Heart right ventricle (tissue), 16 donors: ENCODE measurements around the gene MXD3. TPM values are rescaled to one million over a fixed set of nuclear protein-coding genes. Genes with fewer than 3 reads are reported as not detected.

Source experiments
- ATAC-seq, 8 donors: fragments of 200-7000 bp; cut with Tn5 transposase; one replicate each; pipeline ENCODE4 v1.9.1; 2020; ENCODE audit warnings: mild to moderate bottlenecking in 8 of 8, moderate library complexity in 8 of 8, moderate number of reproducible peaks in 1 of 8
- DNase-seq, 2 donors: peaks; one replicate each; pipeline ENCODE4 v3.0.0-alpha.2; 2020
- H3K27ac ChIP-seq, 10 donors: fragments of 200-600 bp; sonication (generic) in 2 of 10; one replicate each; pipeline versions ENCODE4 v1.5.0 to v1.8.0; 2020 to 2022; ENCODE audit warnings: mild to moderate bottlenecking in 3 of 10
- H3K27me3 ChIP-seq, 7 donors: fragments of 200-600 bp; one replicate each; pipeline ENCODE4 v1.8.0; 2021 to 2022; ENCODE audit warnings: mild to moderate bottlenecking in 2 of 7
- H3K36me3 ChIP-seq, 9 donors: fragments of 200-600 bp; sonication (generic) in 1 of 9; one replicate each; pipeline versions ENCODE4 v1.5.0 to v1.8.0; 2020 to 2022; ENCODE audit warnings: mild to moderate bottlenecking in 2 of 9
- H3K4me1 ChIP-seq, 9 donors: fragments of 200-600 bp; sonication (generic) in 1 of 9; one replicate each; pipeline versions ENCODE4 v1.5.0 to v1.8.0; 2020 to 2022; ENCODE audit warnings: mild to moderate bottlenecking in 4 of 9
- H3K4me3 ChIP-seq, 10 donors: fragments of 200-600 bp; sonication (generic) in 2 of 10; one replicate each; pipeline versions ENCODE4 v1.5.0 to v1.8.0; 2020 to 2022; ENCODE audit warnings: mild to moderate bottlenecking in 7 of 10, moderate library complexity in 2 of 10
- H3K9me3 ChIP-seq, 11 donors: fragments of 200-600 bp in 10 of 11; sonication (generic) in 2 of 11; one replicate each; pipeline versions ENCODE4 v1.5.0 to v1.8.0; 2013 to 2022; ENCODE audit warnings: mild to moderate bottlenecking in 2 of 11, control low read depth in 1 of 11, moderate library complexity in 1 of 11
- WGBS, 2 donors: extraction: QIAGEN DNeasy Blood & Tissue Kit; methylation state at CpG; one replicate each; pipeline ENCODE4 v1.1.7; 2013; ENCODE audit warnings: inconsistent platforms in 1 of 2; 5-methylcytosine and 5-hydroxymethylcytosine counted together
- intact Hi-C, 10 donors: fragments of 100-400 bp; cut with DNase I; formaldehyde crosslinking; loops; one replicate each; pipeline versions ENCODE4 v1.11.1 to v1.14.2; 2022
- polyA plus RNA-seq, 2 donors: library from polyadenylated mRNA; stranded (reverse); fragments of 200-250 nt; gene quantifications; one replicate each; pipeline ENCODE4 v1.2.3, GENCODE V29; 2013
- total RNA-seq, 10 donors: library from RNA; stranded (reverse); fragmentation: NEBNext Ultra II Directional in 3 of 10; extraction: Animal tissue kit (Norgen Biotek cat#: 25700) in 3 of 10; gene quantifications; one replicate each; pipeline versions ENCODE4 v1.2.1 to v1.2.4, GENCODE V29; 2021 to 2023
- TF ChIP-seq, protein P1 (sequence below), 9 donors: fragments of 200-600 bp; sonication (generic) in 2 of 9; IDR thresholded peaks; one replicate each; pipeline versions ENCODE4 v1.5.0 to v1.8.0; 2021 to 2022; ENCODE audit warnings: antibody characterized with exemption in 9 of 9, mild to moderate bottlenecking in 5 of 9, moderate library complexity in 1 of 9
- donor health status: Arrhythmogenic right ventricular cardiomyopathy.
- donor health status: ischemic (EF 13 %, LVEDD 7.1; RV severe dilation, severe dysfunction).
- donor health status: healthy with polysubstance abuse.
- donor health status: DM: no; HTN: yes; CAD: no.
- donor health status: DM: no; HTN: no; CAD: no.
- donor health status: ischemic (EF 25% LVEDD 6.9; RV normal size, moderate dysfunction).
- donor health status: ischemic (EF 25% LVEDD 5.7; RV mildly dilated, moderate dysfunction).
- donor health status: healthy.
- donor health status: DM: yes; HTN: yes; CAD: no.
- donor health status: Ischemic cardiomyopathy.
- donor health status: ischemic (EF 35%, LVEDD 5.7; RV mildly dilated, moderate dysfunction).
- donor health status: nonischemic (EF 11% LVEDD 7.7; RV severe dilation, severe dysfunction).
- donor health status: DM: yes; HTN: yes; CAD: no.
- donor health status: PGD.
- donor health status: ischemic (EF 29% LVEDD 5.4; RV normal size, mild dysfunction).
- donor health status: nonischemic (EF 23%, LVEDD 6.1; RV moderate dilation, normal function).

Gene MXD3
- total and polyA plus RNA-seq, 12 donors: 1.2 to 7.1 (median 2.6) TPM

DNA sequence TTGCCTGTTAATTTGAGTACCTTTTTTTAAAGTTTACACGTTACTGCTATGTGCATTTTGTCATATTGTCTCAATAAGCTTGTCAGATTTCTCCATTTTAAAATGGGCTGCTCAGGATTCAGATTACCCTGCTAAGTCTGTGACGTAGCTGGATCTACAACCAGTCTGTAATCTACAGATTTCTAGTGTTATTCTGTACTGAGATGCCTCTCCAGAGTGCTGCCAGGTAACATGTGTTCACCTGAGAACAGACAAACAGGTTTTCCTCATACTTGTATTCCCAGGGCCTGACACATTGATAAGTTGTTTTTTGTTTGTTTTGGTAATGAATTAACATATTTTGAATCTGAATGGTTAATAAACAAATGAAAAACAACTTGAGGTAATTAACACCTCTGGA lies 23.5 kb downstream of the MXD3 start:
- no peaks in the 10 kb centered on the region for H3K27me3 ChIP-seq
- intact Hi-C loops: no loop called here
- H3K27ac ChIP-seq: no peak overlapping the region
- no peak for ATAC-seq
- H3K4me3 ChIP-seq: no peak overlapping the region
- no peaks in the 10 kb centered on the region for H3K4me1 ChIP-seq
- peaks cover 0 to 100% (median 62%) of the 10 kb centered on the region in 9 donors for H3K36me3 ChIP-seq
- H3K9me3 ChIP-seq: no peaks in the 10 kb centered on the region
- WGBS, 2 donors: 93 to 95% methylated on average over 2 of the region's 2 CpGs
- DNase-seq: no peak
- TF ChIP-seq, protein P1, sequence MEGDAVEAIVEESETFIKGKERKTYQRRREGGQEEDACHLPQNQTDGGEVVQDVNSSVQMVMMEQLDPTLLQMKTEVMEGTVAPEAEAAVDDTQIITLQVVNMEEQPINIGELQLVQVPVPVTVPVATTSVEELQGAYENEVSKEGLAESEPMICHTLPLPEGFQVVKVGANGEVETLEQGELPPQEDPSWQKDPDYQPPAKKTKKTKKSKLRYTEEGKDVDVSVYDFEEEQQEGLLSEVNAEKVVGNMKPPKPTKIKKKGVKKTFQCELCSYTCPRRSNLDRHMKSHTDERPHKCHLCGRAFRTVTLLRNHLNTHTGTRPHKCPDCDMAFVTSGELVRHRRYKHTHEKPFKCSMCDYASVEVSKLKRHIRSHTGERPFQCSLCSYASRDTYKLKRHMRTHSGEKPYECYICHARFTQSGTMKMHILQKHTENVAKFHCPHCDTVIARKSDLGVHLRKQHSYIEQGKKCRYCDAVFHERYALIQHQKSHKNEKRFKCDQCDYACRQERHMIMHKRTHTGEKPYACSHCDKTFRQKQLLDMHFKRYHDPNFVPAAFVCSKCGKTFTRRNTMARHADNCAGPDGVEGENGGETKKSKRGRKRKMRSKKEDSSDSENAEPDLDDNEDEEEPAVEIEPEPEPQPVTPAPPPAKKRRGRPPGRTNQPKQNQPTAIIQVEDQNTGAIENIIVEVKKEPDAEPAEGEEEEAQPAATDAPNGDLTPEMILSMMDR (IDR thresholded peaks at IDR 0.05): no peak

DNA sequence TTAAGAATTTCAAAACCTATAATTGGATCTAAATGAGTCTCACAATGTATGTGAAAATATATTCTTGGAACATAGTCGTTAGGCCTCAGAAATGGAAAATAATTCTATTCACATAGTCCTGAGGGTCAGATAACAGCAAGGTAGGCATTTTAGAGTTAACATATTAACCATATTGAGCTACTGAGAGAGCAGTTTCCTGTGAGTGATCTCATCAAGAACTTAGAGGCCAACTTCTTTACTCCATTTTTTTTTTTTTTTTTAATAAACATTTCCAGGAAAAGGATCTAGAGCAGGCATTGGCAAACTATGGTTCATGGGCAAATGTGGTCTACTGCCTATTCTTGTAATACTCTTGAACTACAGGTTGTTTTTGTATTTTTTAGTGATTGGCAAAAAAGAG lies 34.8 kb downstream of the MXD3 start:
- Histone ChIP-seq H3K36me3 (peaks cover 0 to 100% (median 38%) of the 10 kb centered on the region in 9 donors), H3K9me3 (no peaks in the 10 kb centered on the region), H3K4me1 (peaks cover 0 to 6% (median 0%) of the 10 kb centered on the region in 9 donors), H3K27ac (peak overlapping the region in 3 of 10 donors; percentile 5 to 28 (median 21)), H3K27me3 (no peaks in the 10 kb centered on the region), H3K4me3 (no peak overlapping the region)
- ATAC-seq (no peak), DNase-seq (no peak)
- TF ChIP-seq, protein P1 (IDR thresholded peaks at IDR 0.05): no peak
- intact Hi-C loops: loop anchor here in 1 of 10 donors (10.0 kb wide), 1 partner anchor 162 kb away; no protein-coding TSS in a partner anchor
- 39 to 41% methylated on average over 1 of the region's 1 CpG for WGBS, 2 donors

DNA sequence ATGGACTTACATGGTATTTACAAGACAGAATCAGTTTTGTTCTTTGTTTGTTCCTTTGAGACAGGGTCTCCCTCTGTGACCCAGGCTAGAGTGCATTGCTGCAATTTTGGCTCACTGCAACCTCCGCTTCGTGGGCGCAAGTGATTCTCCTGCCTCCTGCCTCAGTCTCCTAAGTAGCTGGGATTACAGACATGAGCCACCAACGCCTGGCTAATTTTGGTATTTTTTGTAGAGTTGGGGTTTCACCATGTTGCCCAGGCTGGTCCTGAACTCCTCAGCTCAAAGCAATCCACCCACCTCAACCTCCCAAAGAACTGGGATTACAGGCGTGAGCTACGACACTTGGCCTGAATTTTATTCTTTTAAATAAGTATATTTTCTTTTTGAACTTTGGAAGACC lies 35.8 kb downstream of the MXD3 start:
- no peak for ATAC-seq
- TF ChIP-seq, protein P1 (IDR thresholded peaks at IDR 0.05): no peak
- Histone ChIP-seq H3K27me3 (no peaks in the 10 kb centered on the region), H3K36me3 (peaks cover 0 to 100% (median 30%) of the 10 kb centered on the region in 9 donors), H3K9me3 (no peaks in the 10 kb centered on the region), H3K4me3 (no peak overlapping the region), H3K27ac (no peak overlapping the region), H3K4me1 (peaks cover 0 to 6% (median 0%) of the 10 kb centered on the region in 9 donors)
- DNase-seq: no peak
- WGBS, 2 donors: 93 to 94% methylated on average over 6 of the region's 6 CpGs
- intact Hi-C loops: loop anchor here in 1 of 10 donors (10.0 kb wide), 1 partner anchor 161 kb away; no protein-coding TSS in a partner anchor

DNA sequence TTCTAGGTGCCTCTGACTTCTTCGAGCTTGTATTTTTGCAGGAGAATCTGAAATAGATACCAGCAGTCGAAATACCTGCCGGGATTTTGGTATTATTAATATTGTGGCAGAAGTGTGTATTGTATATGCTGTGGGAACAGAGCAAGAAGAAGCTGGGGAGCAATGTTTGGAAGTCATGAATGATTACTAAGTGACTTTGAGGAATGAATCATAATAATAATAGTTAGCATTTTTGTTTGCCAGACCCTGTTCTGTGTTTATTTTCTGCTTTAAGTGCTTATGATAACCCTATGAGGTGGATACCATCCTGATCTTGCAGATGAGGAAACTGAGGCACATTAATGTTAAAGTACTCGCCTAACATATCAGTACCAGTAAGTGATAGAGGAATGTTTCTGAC lies 40.6 kb downstream of the MXD3 start:
- intact Hi-C loops: loop anchor here in 1 of 10 donors (10.0 kb wide), 1 partner anchor 156 kb away; no protein-coding TSS in a partner anchor
- H3K27me3 ChIP-seq: no peaks in the 10 kb centered on the region
- no peak overlapping the region for H3K4me3 ChIP-seq
- no peaks in the 10 kb centered on the region for H3K9me3 ChIP-seq
- no peak overlapping the region for H3K27ac ChIP-seq
- DNase-seq (no peak), ATAC-seq (no peak)
- TF ChIP-seq, protein P1 (IDR thresholded peaks at IDR 0.05): no peak
- peaks cover 0 to 100% (median 49%) of the 10 kb centered on the region in 9 donors for H3K36me3 ChIP-seq
- no peaks in the 10 kb centered on the region for H3K4me1 ChIP-seq
- 96 to 98% methylated on average over 4 of the region's 4 CpGs for WGBS, 2 donors
